HCT116 (cell line): ENCODE data around the gene GRIP2. TPM values are rescaled to one million over a fixed set of nuclear protein-coding genes. Genes with fewer than 3 reads are reported as not detected.

Source experiments
- ATAC-seq: fragments of 200-7000 bp; cut with Tn5 transposase; 2 replicates; pipeline ENCODE4 v1.9.1; 2020; ENCODE audit warnings: mild to moderate bottlenecking, moderate library complexity
- BruUV-seq: library from RNA; stranded (reverse); fragments of 400-500 nt; replicated peaks from 2 replicates; lab custom pipeline; 2021; lab: Mats Ljungman, UMichigan
- CTCF ChIA-PET: fragments of 300-600 bp; sonication (Branson Sonifier 250); formaldehyde crosslinking; loops from one replicate; lab custom pipeline; 2021; ENCODE audit warnings: antibody characterized with exemption; lab: Charles Lee
- POLR2A ChIA-PET: fragments of 300-600, 350-600 bp; sonication (Branson Sonifier 250); formaldehyde crosslinking; loops from one replicate; lab custom pipeline; 2021; ENCODE audit warnings: antibody characterized with exemption; lab: Charles Lee
- RAD21 ChIA-PET, 2 experiments: fragments of 300-600 bp; sonication (Branson Sonifier 250); formaldehyde crosslinking; loops; one replicate each; lab custom pipeline; 2023; ENCODE audit warnings: low total read pairs in 2 of 2; ENCODE audit not compliant: uncharacterized antibody in 2 of 2, unreplicated experiment in 2 of 2, low non-redundant PET in 1 of 2; lab: Charles Lee
- DNase-seq: peaks from one replicate; pipeline ENCODE4 v3.0.0-alpha.2; 2010; ENCODE audit warnings: low read depth, low spot score
- H2AFZ ChIP-seq: fragments of 200-600 bp; shearing (Covaris generic), sonication (generic); 2 replicates; pipeline ENCODE4 v1.6.1; 2017; ENCODE audit warnings: low read depth, mixed run types, mixed read lengths, antibody characterized with exemption, low read length; ENCODE audit not compliant: poor library complexity, severe bottlenecking
- H3K27ac ChIP-seq: 2 replicates; pipeline ENCODE4 v1.5.1; 2012; ENCODE audit warnings: low read depth, low read length
- H3K27me3 ChIP-seq: fragments of 200-600 bp; sonication (generic); 2 replicates; pipeline ENCODE4 v1.6.1; 2016; ENCODE audit warnings: mixed run types, low read length, mixed read lengths; ENCODE audit not compliant: insufficient read depth
- H3K36me3 ChIP-seq, 2 experiments: fragments of 200-500 bp in 1 of 2; fragments of 200-600 bp in 1 of 2; sonication (Bioruptor generic) in 1 of 2; sonication (generic) in 1 of 2; 2 replicates each; pipeline versions ENCODE4 v1.5.1 to v1.6.1; 2014 to 2016; ENCODE audit warnings: low read length in 2 of 2, inconsistent platforms in 1 of 2, mixed read lengths in 1 of 2, mixed run types in 1 of 2; ENCODE audit not compliant: insufficient read depth in 2 of 2, control insufficient read depth in 1 of 2
- H3K4me1 ChIP-seq, 2 experiments: fragments of 200-600 bp in 1 of 2; sonication (generic) in 1 of 2; 2 replicates each; pipeline versions ENCODE4 v1.5.1 to v1.6.1; 2012 to 2017; ENCODE audit warnings: low read length in 2 of 2, inconsistent platforms in 1 of 2, mild to moderate bottlenecking in 1 of 2, mixed read lengths in 1 of 2, mixed run types in 1 of 2, moderate library complexity in 1 of 2; ENCODE audit not compliant: insufficient read depth in 2 of 2, control insufficient read depth in 1 of 2
- H3K4me2 ChIP-seq: fragments of 200-600 bp; sonication (generic); 2 replicates; pipeline ENCODE4 v1.6.1; 2017; ENCODE audit warnings: mixed run types, low read length, mixed read lengths
- H3K4me3 ChIP-seq, 2 experiments: fragments of 200-600 bp in 1 of 2; sonication (generic) in 1 of 2; replicated peaks in 1 of 2; 2 replicates each; pipeline ENCODE4 v1.5.1; 2011 to 2016; ENCODE audit warnings: low read length in 2 of 2, control low read depth in 1 of 2, low read depth in 1 of 2, mild to moderate bottlenecking in 1 of 2, mixed read lengths in 1 of 2, mixed run types in 1 of 2
- H3K79me2 ChIP-seq: fragments of 200-600 bp; sonication (generic); 2 replicates; pipeline ENCODE4 v1.6.1; 2017; ENCODE audit warnings: mild to moderate bottlenecking, mixed run types, low read length, moderate library complexity, mixed read lengths; ENCODE audit not compliant: insufficient read depth
- H3K9ac ChIP-seq: fragments of 200-600 bp; sonication (generic); 2 replicates; pipeline ENCODE4 v1.6.1; 2016; ENCODE audit warnings: low read length, mixed read lengths
- H3K9me2 ChIP-seq: fragments of 200-600 bp; sonication (generic), shearing (Covaris generic); 2 replicates; pipeline ENCODE4 v1.6.1; 2017; ENCODE audit warnings: mixed run types, mild to moderate bottlenecking, moderate library complexity; ENCODE audit not compliant: insufficient read depth
- H3K9me3 ChIP-seq, 2 experiments: fragments of 200-500 bp in 1 of 2; fragments of 200-600 bp in 1 of 2; sonication (Bioruptor generic) in 1 of 2; sonication (generic) in 1 of 2; 2 replicates each; pipeline ENCODE4 v1.6.1; 2014 to 2017; ENCODE audit warnings: low read length in 2 of 2, mixed read lengths in 2 of 2, inconsistent platforms in 1 of 2, low read depth in 1 of 2, mild to moderate bottlenecking in 1 of 2, mixed run types in 1 of 2, moderate library complexity in 1 of 2; ENCODE audit not compliant: control insufficient read depth in 1 of 2, insufficient read depth in 1 of 2
- H4K20me1 ChIP-seq: fragments of 200-600 bp; sonication (generic), shearing (Covaris generic); 2 replicates; pipeline ENCODE4 v1.6.1; 2017; ENCODE audit warnings: mixed run types, mild to moderate bottlenecking, moderate library complexity; ENCODE audit not compliant: insufficient read depth
- CBX3 ChIP-seq: IDR thresholded peaks from 2 replicates; pipeline ENCODE4 v1.6.1; 2012; ENCODE audit warnings: low read depth
- CEBPB ChIP-seq: IDR thresholded peaks from 2 replicates; pipeline ENCODE4 v1.6.1; 2012; ENCODE audit warnings: low read depth
- EGR1 ChIP-seq: IDR thresholded peaks from 2 replicates; pipeline ENCODE4 v1.6.1; 2012; ENCODE audit warnings: low read depth
- ELF1 ChIP-seq: IDR thresholded peaks from 2 replicates; pipeline ENCODE4 v1.6.1; 2012; ENCODE audit warnings: low read depth, borderline replicate concordance
- JUND ChIP-seq: IDR thresholded peaks from 2 replicates; pipeline ENCODE4 v1.6.1; 2012
- POLR2A ChIP-seq: IDR thresholded peaks from 2 replicates; pipeline ENCODE4 v1.7.0; 2011; ENCODE audit warnings: borderline replicate concordance; ENCODE audit not compliant: insufficient read depth, insufficient read length; ENCODE audit errors: extremely low read depth
- POLR2AphosphoS5 ChIP-seq: IDR thresholded peaks from 2 replicates; pipeline ENCODE4 v1.6.1; 2011; ENCODE audit warnings: mild to moderate bottlenecking, low read depth, low read length, moderate library complexity
- RAD21 ChIP-seq: IDR thresholded peaks from 2 replicates; pipeline ENCODE4 v1.6.1; 2012; ENCODE audit warnings: low read depth, mild to moderate bottlenecking
- SIN3A ChIP-seq: IDR thresholded peaks from 2 replicates; pipeline ENCODE4 v1.6.1; 2012; ENCODE audit warnings: low read depth
- SP1 ChIP-seq: IDR thresholded peaks from 2 replicates; pipeline ENCODE4 v1.6.1; 2012; ENCODE audit warnings: low read depth
- SRF ChIP-seq: IDR thresholded peaks from 2 replicates; pipeline ENCODE4 v1.6.1; 2012; ENCODE audit warnings: low read depth
- TCF7L2 ChIP-seq: IDR thresholded peaks from 2 replicates; pipeline ENCODE4 v1.7.0; 2011; ENCODE audit warnings: borderline replicate concordance, inconsistent platforms; ENCODE audit not compliant: insufficient read depth, insufficient read length; ENCODE audit errors: extremely low read depth
- ZNF274 ChIP-seq: fragments of 200-500 bp; sonication (Bioruptor generic); IDR thresholded peaks from 2 replicates; pipeline ENCODE4 v1.6.1; 2014; ENCODE audit warnings: mild to moderate bottlenecking, low read depth, low read length, inconsistent platforms
- intact Hi-C: fragments of 100-400 bp; cut with micrococcal nuclease; formaldehyde crosslinking; loops from 2 replicates; pipeline ENCODE4 v1.10.0; 2022
- total RNA-seq: library from RNA; stranded (reverse); gene quantifications from one replicate; pipeline ENCODE4 v1.2.1, GENCODE V29; 2021; ENCODE audit not compliant: unreplicated experiment
- TF ChIP-seq, protein P1 (sequence below): IDR thresholded peaks from 2 replicates; pipeline ENCODE4 v1.6.1; 2012
- TF ChIP-seq, protein P2 (sequence below): IDR thresholded peaks from 2 replicates; pipeline ENCODE4 v1.6.1; 2011; ENCODE audit warnings: mild to moderate bottlenecking, low read length, moderate library complexity; ENCODE audit not compliant: insufficient replicate concordance; ENCODE audit errors: extremely low read depth

GRIP2 gene
- total RNA-seq, 1 experiment from 2014 or later = 0.34 TPM

DNA sequence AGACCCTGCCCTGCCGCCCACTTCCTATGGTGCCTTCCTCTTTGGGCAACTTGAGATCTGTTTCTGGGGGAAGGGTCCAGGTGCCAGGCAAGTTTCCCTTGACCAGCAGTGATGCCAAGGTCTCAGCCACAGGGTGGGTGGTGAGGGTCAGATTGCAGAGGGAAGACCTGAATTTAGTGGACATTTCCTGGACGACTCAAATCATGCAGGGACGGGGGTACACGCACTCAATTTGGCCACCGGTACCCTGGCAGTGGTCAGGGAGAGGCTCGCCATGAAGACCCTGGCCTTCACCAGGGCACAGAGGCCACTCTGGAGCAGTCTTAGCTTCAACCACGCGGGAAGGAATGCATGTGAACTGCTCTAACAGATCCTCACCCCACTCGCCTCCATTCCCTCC, 1.5 kb upstream of the GRIP2 start:
- H3K27me3 ChIP-seq = no peaks in the 10 kb centered on the region
- DNase-seq = no peak
- intact Hi-C loops = no loop called here
- H3K9me2 ChIP-seq = no peaks in the 10 kb centered on the region
- H3K4me3 ChIP-seq = no peak overlapping the region
- TF ChIP-seq POLR2AphosphoS5 (no peak), POLR2A (no peak), ZNF274 (no peak), CEBPB (no peak), SRF (no peak)
- H3K4me1 ChIP-seq = peaks cover 0 to 6% of the 10 kb centered on the region in 2 experiments; a peak in 1 of 4 replicates
- no peaks in the 10 kb centered on the region for H3K9me3 ChIP-seq
- no peak overlapping the region for H2AFZ ChIP-seq
- H3K4me2 ChIP-seq = no peak overlapping the region
- CTCF ChIA-PET = no interaction called here
- H4K20me1 ChIP-seq = no peaks in the 10 kb centered on the region
- no peaks in the 10 kb centered on the region for H3K36me3 ChIP-seq
- no peak overlapping the region for H3K9ac ChIP-seq
- no peaks in the 10 kb centered on the region for H3K79me2 ChIP-seq
- POLR2A ChIA-PET = no interaction called here
- BruUV-seq = no TSS peak
- H3K27ac ChIP-seq = no peak overlapping the region
- no peak for ATAC-seq
- RAD21 ChIA-PET = no interaction called here

DNA sequence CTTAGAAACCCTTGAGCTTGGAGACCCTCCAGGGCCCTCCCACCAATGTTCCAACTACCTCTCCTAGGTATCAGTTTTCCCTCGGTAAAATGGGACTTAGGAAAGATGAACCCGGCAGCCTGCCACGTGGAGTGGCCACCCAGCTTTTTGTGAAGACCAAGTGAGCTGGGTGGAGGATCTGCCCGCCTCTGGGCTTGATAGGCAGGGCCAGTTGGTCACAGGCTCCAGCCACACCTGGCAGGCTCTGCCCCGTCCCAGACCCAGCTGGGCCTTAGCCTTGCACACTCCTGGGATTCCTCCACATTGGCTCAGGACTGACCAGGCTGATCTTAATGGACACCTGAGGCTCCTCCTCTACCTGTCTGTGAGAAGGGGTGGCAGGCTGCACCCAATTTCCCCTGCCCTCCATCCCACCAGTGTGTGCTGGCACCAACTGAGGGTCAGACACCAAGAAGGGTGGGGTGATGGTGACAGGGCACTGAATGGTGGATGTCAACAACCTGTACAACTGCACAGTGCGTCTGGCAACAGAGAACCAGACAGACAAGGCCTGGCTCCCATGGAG, 761 bp upstream of the GRIP2 start:
- Histone ChIP-seq H3K4me1 (peaks cover 0 to 6% of the 10 kb centered on the region in 2 experiments; a peak in 1 of 4 replicates), H2AFZ (no peak overlapping the region), H3K36me3 (no peaks in the 10 kb centered on the region), H3K79me2 (no peaks in the 10 kb centered on the region), H3K9me2 (no peaks in the 10 kb centered on the region), H3K9ac (no peak overlapping the region), H3K4me2 (no peak overlapping the region), H3K27me3 (no peaks in the 10 kb centered on the region), H3K9me3 (no peaks in the 10 kb centered on the region), H3K27ac (no peak overlapping the region), H4K20me1 (no peaks in the 10 kb centered on the region), H3K4me3 (no peak overlapping the region)
- BruUV-seq = no TSS peak
- POLR2A ChIA-PET = interaction anchor here (1.2 kb wide), 1 partner anchor 9 kb away, joined by 3 read pairs; no protein-coding TSS in a partner anchor
- intact Hi-C loops = no loop called here
- ATAC-seq (no peak), DNase-seq (no peak)
- CTCF ChIA-PET = interaction anchor here (2.9 kb wide), 1 partner anchor 9 kb away, joined by 11 read pairs; no protein-coding TSS in a partner anchor
- RAD21 ChIA-PET = no interaction called here
- no peak for TF ChIP-seq SIN3A
- TF ChIP-seq, protein P1, sequence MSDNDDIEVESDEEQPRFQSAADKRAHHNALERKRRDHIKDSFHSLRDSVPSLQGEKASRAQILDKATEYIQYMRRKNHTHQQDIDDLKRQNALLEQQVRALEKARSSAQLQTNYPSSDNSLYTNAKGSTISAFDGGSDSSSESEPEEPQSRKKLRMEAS = no peak
- TF ChIP-seq POLR2AphosphoS5 = no peak
- TF ChIP-seq CEBPB = no peak
- TF ChIP-seq, protein P2, sequence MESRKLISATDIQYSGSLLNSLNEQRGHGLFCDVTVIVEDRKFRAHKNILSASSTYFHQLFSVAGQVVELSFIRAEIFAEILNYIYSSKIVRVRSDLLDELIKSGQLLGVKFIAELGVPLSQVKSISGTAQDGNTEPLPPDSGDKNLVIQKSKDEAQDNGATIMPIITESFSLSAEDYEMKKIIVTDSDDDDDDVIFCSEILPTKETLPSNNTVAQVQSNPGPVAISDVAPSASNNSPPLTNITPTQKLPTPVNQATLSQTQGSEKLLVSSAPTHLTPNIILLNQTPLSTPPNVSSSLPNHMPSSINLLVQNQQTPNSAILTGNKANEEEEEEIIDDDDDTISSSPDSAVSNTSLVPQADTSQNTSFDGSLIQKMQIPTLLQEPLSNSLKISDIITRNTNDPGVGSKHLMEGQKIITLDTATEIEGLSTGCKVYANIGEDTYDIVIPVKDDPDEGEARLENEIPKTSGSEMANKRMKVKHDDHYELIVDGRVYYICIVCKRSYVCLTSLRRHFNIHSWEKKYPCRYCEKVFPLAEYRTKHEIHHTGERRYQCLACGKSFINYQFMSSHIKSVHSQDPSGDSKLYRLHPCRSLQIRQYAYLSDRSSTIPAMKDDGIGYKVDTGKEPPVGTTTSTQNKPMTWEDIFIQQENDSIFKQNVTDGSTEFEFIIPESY = no peak
- no peak for TF ChIP-seq RAD21
- no peak for TF ChIP-seq EGR1
- no peak for TF ChIP-seq JUND
- no peak for TF ChIP-seq ZNF274
- no peak for TF ChIP-seq ELF1
- no peak for TF ChIP-seq SP1
- no peak for TF ChIP-seq CBX3
- no peak for TF ChIP-seq TCF7L2
- no peak for TF ChIP-seq SRF
